Vagina (tissue), 2 donors: ENCODE data around the gene ITGA11. TPM values are rescaled to one million over a fixed set of nuclear protein-coding genes. Genes with fewer than 3 reads are reported as not detected.

Source experiments
- DNase-seq, 2 donors: peaks; one replicate each; pipeline ENCODE4 v3.0.0-alpha.2; 2017; ENCODE audit errors: extremely low spot score in 2 of 2
- H3K27ac ChIP-seq: fragments of 200-600 bp; sonication (generic); one replicate; pipeline ENCODE4 v1.5.1; 2019
- H3K27me3 ChIP-seq: fragments of 200-600 bp; sonication (generic); one replicate; pipeline ENCODE4 v1.5.1; 2019
- H3K36me3 ChIP-seq, 2 donors: fragments of 200-600 bp; sonication (generic); one replicate each; pipeline ENCODE4 v1.5.1; 2017 to 2019
- H3K4me1 ChIP-seq: fragments of 200-600 bp; sonication (generic); one replicate; pipeline ENCODE4 v1.5.1; 2019
- H3K4me3 ChIP-seq, 2 donors: fragments of 200-600 bp; sonication (generic); 1 replicate in 1 of 2; 2 replicates in 1 of 2; pipeline ENCODE4 v1.5.1; 2016 to 2019
- H3K9me3 ChIP-seq: fragments of 200-600 bp; sonication (generic); one replicate; pipeline ENCODE4 v1.5.1; 2019
- POLR2A ChIP-seq, 2 donors: fragments of 450-650 bp; IDR thresholded peaks; one replicate each; pipeline ENCODE4 v1.6.1; 2017; ENCODE audit warnings: antibody characterized with exemption in 2 of 2, mild to moderate bottlenecking in 2 of 2, moderate library complexity in 2 of 2
- POLR2AphosphoS5 ChIP-seq, 2 donors: sonication (generic); formaldehyde crosslinking; IDR thresholded peaks; one replicate each; pipeline ENCODE4 v1.9.0; 2017; ENCODE audit warnings: antibody characterized with exemption in 2 of 2, mild to moderate bottlenecking in 2 of 2, low read depth in 1 of 2; ENCODE audit not compliant: insufficient read depth in 1 of 2
- intact Hi-C: fragments of 100-400 bp; cut with DNase I; formaldehyde crosslinking; loops from one replicate; pipeline ENCODE4 v1.15.1; 2023
- total RNA-seq: library from RNA; depleted of rRNA; stranded (reverse); fragments of >200 nt; gene quantifications from one replicate; pipeline ENCODE4 v1.2.3, GENCODE V29; 2016
- TF ChIP-seq, protein P1 (sequence below), 3 experiments: fragments of 450-650 bp in 2 of 3; fragments of 200-600 bp in 1 of 3; sonication (generic) in 1 of 3; IDR thresholded peaks; one replicate each; pipeline ENCODE4 v1.5.1; 2017 to 2019; ENCODE audit warnings: antibody characterized with exemption in 3 of 3, mild to moderate bottlenecking in 2 of 3, moderate library complexity in 2 of 3

The ITGA11 gene
- total RNA-seq, 1 donor from 2014 or later = 15.5 TPM

- H3K27ac ChIP-seq = no peak overlapping the region
- H3K4me3 ChIP-seq = no peak overlapping the region
- intact Hi-C loops = no loop called here
- DNase-seq = no peak
- H3K4me1 ChIP-seq = no peaks in the 10 kb centered on the region
- no peaks in the 10 kb centered on the region for H3K27me3 ChIP-seq
- TF ChIP-seq, protein P1, sequence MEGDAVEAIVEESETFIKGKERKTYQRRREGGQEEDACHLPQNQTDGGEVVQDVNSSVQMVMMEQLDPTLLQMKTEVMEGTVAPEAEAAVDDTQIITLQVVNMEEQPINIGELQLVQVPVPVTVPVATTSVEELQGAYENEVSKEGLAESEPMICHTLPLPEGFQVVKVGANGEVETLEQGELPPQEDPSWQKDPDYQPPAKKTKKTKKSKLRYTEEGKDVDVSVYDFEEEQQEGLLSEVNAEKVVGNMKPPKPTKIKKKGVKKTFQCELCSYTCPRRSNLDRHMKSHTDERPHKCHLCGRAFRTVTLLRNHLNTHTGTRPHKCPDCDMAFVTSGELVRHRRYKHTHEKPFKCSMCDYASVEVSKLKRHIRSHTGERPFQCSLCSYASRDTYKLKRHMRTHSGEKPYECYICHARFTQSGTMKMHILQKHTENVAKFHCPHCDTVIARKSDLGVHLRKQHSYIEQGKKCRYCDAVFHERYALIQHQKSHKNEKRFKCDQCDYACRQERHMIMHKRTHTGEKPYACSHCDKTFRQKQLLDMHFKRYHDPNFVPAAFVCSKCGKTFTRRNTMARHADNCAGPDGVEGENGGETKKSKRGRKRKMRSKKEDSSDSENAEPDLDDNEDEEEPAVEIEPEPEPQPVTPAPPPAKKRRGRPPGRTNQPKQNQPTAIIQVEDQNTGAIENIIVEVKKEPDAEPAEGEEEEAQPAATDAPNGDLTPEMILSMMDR (IDR thresholded peaks at IDR 0.05) = no peak
- TF ChIP-seq POLR2A (IDR thresholded peaks at IDR 0.05) (no peak), POLR2AphosphoS5 (IDR thresholded peaks at IDR 0.05; ENCODE audit: insufficient read depth in 1 of 2, low read depth in 1 of 2) (no peak)
- H3K36me3 ChIP-seq = no peaks in the 10 kb centered on the region
- no peaks in the 10 kb centered on the region for H3K9me3 ChIP-seq
Measured at GRCh38 chr15:68470049-68470742, 38.2 kb upstream of the ITGA11 start.

- TF ChIP-seq, protein P1 (IDR thresholded peaks at IDR 0.05) = no peak
- no peak for TF ChIP-seq POLR2AphosphoS5 (IDR thresholded peaks at IDR 0.05; ENCODE audit: insufficient read depth in 1 of 2, low read depth in 1 of 2)
- TF ChIP-seq POLR2A (IDR thresholded peaks at IDR 0.05) = no peak
- H3K27ac ChIP-seq = no peak overlapping the region
- H3K36me3 ChIP-seq = no peaks in the 10 kb centered on the region
- no peak for DNase-seq
- H3K4me3 ChIP-seq = no peak overlapping the region
- no peaks in the 10 kb centered on the region for H3K9me3 ChIP-seq
- H3K27me3 ChIP-seq = no peaks in the 10 kb centered on the region
- intact Hi-C loops = loop anchor here (5.0 kb wide), 1 partner anchor 467 kb away; no protein-coding TSS in a partner anchor
- no peaks in the 10 kb centered on the region for H3K4me1 ChIP-seq
Measured at GRCh38 chr15:68469162-68470048, 37.4 kb upstream of the ITGA11 start.

DNA sequence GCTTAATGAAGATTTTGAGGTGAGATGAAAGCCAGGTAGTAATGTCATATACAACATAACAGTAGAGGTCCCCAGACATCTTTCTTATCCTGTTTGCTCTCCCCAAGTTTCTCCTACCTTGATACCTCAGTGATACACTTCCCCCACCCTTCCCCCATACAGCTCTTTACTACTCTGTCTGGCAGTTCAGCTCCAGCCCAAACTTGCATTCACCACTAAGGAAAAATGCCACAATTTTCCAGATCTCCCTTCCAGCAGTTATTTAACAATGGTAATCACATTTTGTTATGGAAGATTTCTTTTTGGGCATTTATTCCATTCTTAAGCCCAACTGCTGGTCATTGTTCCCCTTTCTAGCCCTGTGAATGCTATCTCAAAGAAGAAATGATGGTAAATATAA lies 34.9 kb upstream of the ITGA11 start:
- H3K27ac ChIP-seq = no peak overlapping the region
- no peaks in the 10 kb centered on the region for H3K27me3 ChIP-seq
- TF ChIP-seq, protein P1 (IDR thresholded peaks at IDR 0.05) = no peak
- TF ChIP-seq POLR2A (IDR thresholded peaks at IDR 0.05) = no peak
- H3K4me3 ChIP-seq = no peak overlapping the region
- no peak for DNase-seq
- no peaks in the 10 kb centered on the region for H3K4me1 ChIP-seq
- no peaks in the 10 kb centered on the region for H3K36me3 ChIP-seq
- intact Hi-C loops = loop anchor here (5.0 kb wide), 1 partner anchor 465 kb away; no protein-coding TSS in a partner anchor
- H3K9me3 ChIP-seq = no peaks in the 10 kb centered on the region

- TF ChIP-seq POLR2AphosphoS5 (IDR thresholded peaks at IDR 0.05; ENCODE audit: insufficient read depth in 1 of 2, low read depth in 1 of 2) (no peak), POLR2A (IDR thresholded peaks at IDR 0.05) (no peak)
- TF ChIP-seq, protein P1 (IDR thresholded peaks at IDR 0.05) = no peak
- H3K27ac ChIP-seq = no peak overlapping the region
- intact Hi-C loops = loop anchor here (5.0 kb wide), 1 partner anchor 464 kb away; no protein-coding TSS in a partner anchor
- no peaks in the 10 kb centered on the region for H3K36me3 ChIP-seq
- H3K9me3 ChIP-seq = no peaks in the 10 kb centered on the region
- no peak for DNase-seq
- H3K27me3 ChIP-seq = no peaks in the 10 kb centered on the region
- no peaks in the 10 kb centered on the region for H3K4me1 ChIP-seq
- no peak overlapping the region for H3K4me3 ChIP-seq
Measured at GRCh38 chr15:68465861-68466560, 34.0 kb upstream of the ITGA11 start.
